Breast epithelium (tissue), 4 donors: ENCODE data around the gene EHD3. TPM values are rescaled to one million over a fixed set of nuclear protein-coding genes. Genes with fewer than 3 reads are reported as not detected.

Source experiments
- DNase-seq, 2 donors: peaks; one replicate each; pipeline ENCODE4 v3.0.0-alpha.2; 2019; ENCODE audit warnings: low spot score in 2 of 2
- H3K27ac ChIP-seq, 2 donors: fragments of 200-600 bp; sonication (generic) in 1 of 2; one replicate each; pipeline ENCODE4 v1.5.1; 2016 to 2019; ENCODE audit warnings: mild to moderate bottlenecking in 1 of 2
- H3K27me3 ChIP-seq, 2 donors: fragments of 200-600 bp; sonication (generic) in 1 of 2; one replicate each; pipeline versions ENCODE4 v1.5.1 to v1.6.0; 2017 to 2019; ENCODE audit warnings: control low read depth in 1 of 2, mild to moderate bottlenecking in 1 of 2
- H3K36me3 ChIP-seq: fragments of 200-600 bp; one replicate; pipeline ENCODE4 v1.5.1; 2019
- H3K4me1 ChIP-seq, 2 donors: fragments of 200-600 bp; sonication (generic); one replicate each; pipeline ENCODE4 v1.5.1; 2016 to 2019; ENCODE audit warnings: control low read depth in 1 of 2
- H3K4me3 ChIP-seq, 3 donors: fragments of 200-600 bp; sonication (generic); 1 replicate in 2 of 3; 2 replicates in 1 of 3; pipeline ENCODE4 v1.5.1; 2016 to 2019; ENCODE audit warnings: mild to moderate bottlenecking in 3 of 3, moderate library complexity in 2 of 3
- H3K9me3 ChIP-seq, 2 donors: fragments of 200-600 bp; sonication (generic) in 1 of 2; one replicate each; pipeline ENCODE4 v1.5.1; 2016 to 2019; ENCODE audit warnings: control low read depth in 1 of 2
- CTCF ChIP-seq, 3 donors: fragments of 450-650 bp; IDR thresholded peaks; one replicate each; pipeline ENCODE4 v1.5.1; 2016 to 2017; ENCODE audit warnings: antibody characterized with exemption in 3 of 3, mild to moderate bottlenecking in 3 of 3, moderate library complexity in 3 of 3
- POLR2A ChIP-seq: fragments of 450-650 bp; IDR thresholded peaks from one replicate; pipeline ENCODE4 v1.6.1; 2016; ENCODE audit warnings: antibody characterized with exemption, mild to moderate bottlenecking, moderate library complexity
- POLR2AphosphoS5 ChIP-seq, 3 donors: sonication (generic); formaldehyde crosslinking; IDR thresholded peaks; one replicate each; pipeline ENCODE4 v1.6.1; 2017; ENCODE audit warnings: antibody characterized with exemption in 3 of 3
- intact Hi-C: fragments of 100-400 bp; cut with DNase I; formaldehyde crosslinking; loops from one replicate; pipeline ENCODE4 v1.15.1; 2023; ENCODE audit warnings: low total_unique reads
- total RNA-seq, 3 donors: library from RNA; depleted of rRNA; stranded (reverse); fragments of >200 nt; gene quantifications; one replicate each; pipeline ENCODE4 v1.1.0, GENCODE V29; 2016

EHD3 gene
- total RNA-seq, 3 donors from 2014 or later = 2.7 to 10.1 (median 9.2) TPM

- TF ChIP-seq POLR2AphosphoS5 (IDR thresholded peaks at IDR 0.05) = no peak
- TF ChIP-seq POLR2A = no peak
- TF ChIP-seq CTCF (IDR thresholded peaks at IDR 0.05) = no peak
- Histone ChIP-seq H3K27me3 (no peaks in the 10 kb centered on the region), H3K36me3 (no peaks in the 10 kb centered on the region)
Measured at GRCh38 chr2:31265234-31265633, 31.3 kb downstream of the EHD3 start.

GRCh38 chr2:31266804-31267203 lies 32.9 kb downstream of the EHD3 start:
- Histone ChIP-seq H3K27ac (peak overlapping the region in 1 of 2 donors; percentile 7), H3K27me3 (no peaks in the 10 kb centered on the region), H3K36me3 (no peaks in the 10 kb centered on the region), H3K4me3 (no peak overlapping the region), H3K4me1 (no peaks in the 10 kb centered on the region), H3K9me3 (no peaks in the 10 kb centered on the region)
- DNase-seq = no peak
- intact Hi-C loops = no loop called here
- TF ChIP-seq POLR2AphosphoS5 (IDR thresholded peaks at IDR 0.05) = no peak
- TF ChIP-seq CTCF (IDR thresholded peaks at IDR 0.05) = no peak
- TF ChIP-seq POLR2A = no peak

More at GRCh38 chr2:31265234-31265633, 31.3 kb downstream of the EHD3 start:
- H3K4me1 ChIP-seq = no peaks in the 10 kb centered on the region
- no peak for DNase-seq
- intact Hi-C loops = no loop called here
- H3K4me3 ChIP-seq = no peak overlapping the region
- no peaks in the 10 kb centered on the region for H3K9me3 ChIP-seq
- no peak overlapping the region for H3K27ac ChIP-seq

- Histone ChIP-seq H3K27ac (no peak overlapping the region), H3K27me3 (no peaks in the 10 kb centered on the region), H3K36me3 (no peaks in the 10 kb centered on the region), H3K4me1 (no peaks in the 10 kb centered on the region), H3K9me3 (no peaks in the 10 kb centered on the region), H3K4me3 (no peak overlapping the region)
- no peak for TF ChIP-seq POLR2A
- TF ChIP-seq CTCF (IDR thresholded peaks at IDR 0.05) = no peak
- intact Hi-C loops = no loop called here
- DNase-seq = no peak
Measured at GRCh38 chr2:31267437-31268120, 33.6 kb downstream of the EHD3 start.

- no peak overlapping the region for H3K4me3 ChIP-seq
- intact Hi-C loops = no loop called here
- TF ChIP-seq POLR2A = no peak
- TF ChIP-seq CTCF (IDR thresholded peaks at IDR 0.05) = no peak
- no peak for TF ChIP-seq POLR2AphosphoS5 (IDR thresholded peaks at IDR 0.05)
- H3K4me1 ChIP-seq = no peaks in the 10 kb centered on the region
- H3K36me3 ChIP-seq = no peaks in the 10 kb centered on the region
- H3K27me3 ChIP-seq = no peaks in the 10 kb centered on the region
- H3K9me3 ChIP-seq = no peaks in the 10 kb centered on the region
- no peak overlapping the region for H3K27ac ChIP-seq
- DNase-seq = no peak
Measured at GRCh38 chr2:31268344-31268743, 34.4 kb downstream of the EHD3 start.

- TF ChIP-seq POLR2A (no peak), CTCF (IDR thresholded peaks at IDR 0.05) (no peak), POLR2AphosphoS5 (IDR thresholded peaks at IDR 0.05) (no peak)
- intact Hi-C loops = no loop called here
- H3K4me3 ChIP-seq = no peak overlapping the region
- H3K36me3 ChIP-seq = no peaks in the 10 kb centered on the region
- H3K9me3 ChIP-seq = no peaks in the 10 kb centered on the region
- no peak for DNase-seq
- H3K27ac ChIP-seq = peak overlapping the region in 1 of 2 donors; percentile 19
- H3K4me1 ChIP-seq = no peaks in the 10 kb centered on the region
- H3K27me3 ChIP-seq = no peaks in the 10 kb centered on the region
Measured at GRCh38 chr2:31269087-31269486, 35.1 kb downstream of the EHD3 start.
